HG03575 (cell line): ENCODE data around the gene RPRD1A.
A peak's percentile ranks its signal among the peaks of the same experiment; 100 is the strongest.
"Not testable (repeated sequence)": the region's sequence is repeated elsewhere in the genome, so short reads cannot be mapped to it uniquely, and the experiment has no call there.

Experiments
- ATAC-seq: cut with Tn5 transposase; IDR thresholded peaks from one replicate; pipeline ENCODE4 v1.9.1; 2021; ENCODE audit not compliant: unreplicated experiment, insufficient number of reproducible peaks, low FRiP score; ENCODE audit errors: extremely low read depth

The RPRD1A gene

GRCh38 chr18:36038102-36038663 lies 29.2 kb downstream of the RPRD1A start:
- no peak for ATAC-seq

DNA sequence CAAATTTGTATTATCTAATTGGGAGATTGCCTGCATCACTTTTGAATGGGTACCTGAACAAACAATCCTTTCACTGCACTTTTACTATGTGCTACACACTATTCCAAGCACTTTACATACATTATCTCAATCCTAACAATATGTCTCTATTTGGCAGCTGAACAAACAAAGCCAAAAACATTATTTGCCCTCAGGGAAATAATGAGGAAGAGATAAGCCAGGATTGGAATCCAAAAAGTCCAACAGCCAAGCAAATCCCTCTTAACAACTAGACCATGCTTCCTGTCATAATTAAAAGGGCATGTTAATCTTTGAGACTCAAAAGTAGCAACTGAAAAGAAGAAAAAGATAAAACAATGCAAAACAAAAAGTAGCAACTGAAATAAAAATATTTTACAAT lies 32.1 kb downstream of the RPRD1A start:
- no peak for ATAC-seq

- ATAC-seq, result no peak
These were observed 33.0 kb downstream of the RPRD1A start for GRCh38 chr18:36034299-36034895.

GRCh38 chr18:36031903-36032302 lies 35.5 kb downstream of the RPRD1A start:
- ATAC-seq, result no peak

DNA sequence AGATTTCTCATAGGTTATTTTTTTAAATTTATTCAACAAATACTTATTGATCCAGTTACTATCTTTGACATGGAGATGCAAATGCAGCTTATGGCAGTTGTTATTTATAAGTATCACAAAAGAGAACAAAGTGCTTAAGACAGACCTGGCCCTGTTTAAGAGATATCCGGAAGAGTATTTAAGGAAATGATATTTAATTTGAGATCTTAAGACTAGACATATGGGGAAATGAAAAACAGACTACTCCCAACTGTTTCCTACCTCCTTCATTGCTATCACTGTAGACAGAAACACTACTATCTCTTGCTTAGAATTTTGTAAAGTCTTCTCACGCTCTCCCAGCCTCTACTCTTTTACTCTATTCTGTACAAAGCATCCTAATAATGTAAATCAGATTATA lies 36.0 kb downstream of the RPRD1A start:
- ATAC-seq, result no peak

DNA sequence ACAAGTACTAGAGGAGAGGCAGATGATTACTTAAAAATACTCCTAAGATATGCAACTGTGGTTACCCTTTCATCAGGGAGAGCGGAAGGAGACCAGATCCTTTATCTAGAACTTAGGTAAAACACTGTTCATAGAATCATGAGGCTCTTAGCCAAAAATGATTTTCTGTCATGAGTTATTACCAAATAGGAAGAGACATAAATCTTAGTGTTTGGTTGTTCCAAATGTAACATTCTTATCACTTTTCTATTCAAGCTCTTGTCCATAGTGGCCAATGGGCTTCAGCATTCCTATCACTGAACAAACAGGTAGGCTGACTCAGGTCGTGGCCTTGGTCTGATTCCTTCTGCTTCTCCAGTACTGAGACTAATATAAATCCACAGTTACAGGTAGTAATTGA lies 38.5 kb downstream of the RPRD1A start:
- no peak for ATAC-seq

DNA sequence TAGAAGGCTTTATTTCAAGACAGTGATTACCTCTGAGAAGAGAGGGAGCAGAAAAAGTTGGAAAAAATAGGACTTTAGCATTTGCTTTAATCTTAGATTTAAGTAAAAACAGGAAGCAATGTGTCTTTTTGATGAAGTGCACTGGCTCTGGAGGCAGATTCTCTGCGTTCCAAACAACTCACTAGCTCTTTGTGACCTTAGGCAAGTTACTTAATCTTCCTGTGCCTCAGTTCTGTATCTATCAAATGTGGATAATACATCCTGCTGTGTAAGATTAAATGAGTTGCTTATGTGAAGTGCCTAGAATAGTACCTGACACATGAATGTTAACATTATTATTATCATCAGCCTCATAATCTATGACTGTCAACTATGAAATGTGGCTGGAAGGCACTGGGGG lies 42.3 kb downstream of the RPRD1A start:
- ATAC-seq, result no peak

DNA sequence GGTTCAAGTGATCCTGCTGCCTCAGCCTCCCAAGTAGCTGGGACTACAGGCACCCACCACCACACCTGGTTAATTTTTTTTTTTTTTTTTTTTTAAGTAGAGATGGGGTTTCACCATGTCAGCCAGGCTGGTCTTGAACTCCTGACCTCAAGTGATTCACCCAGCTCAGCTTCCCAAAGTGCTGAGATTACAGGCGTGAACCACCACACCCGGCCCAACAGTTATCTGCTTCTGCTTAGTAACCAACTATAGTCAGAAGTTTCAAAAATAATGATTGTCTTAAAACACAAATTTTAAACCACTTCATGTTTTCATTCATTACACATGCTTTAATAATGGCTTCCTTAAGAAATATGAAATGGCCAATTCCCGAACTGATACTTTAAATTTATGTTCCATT lies 43.1 kb downstream of the RPRD1A start:
- not testable (repeated sequence) for ATAC-seq

GRCh38 chr18:36023336-36023735 lies 44.0 kb downstream of the RPRD1A start:
- no peak for ATAC-seq

DNA sequence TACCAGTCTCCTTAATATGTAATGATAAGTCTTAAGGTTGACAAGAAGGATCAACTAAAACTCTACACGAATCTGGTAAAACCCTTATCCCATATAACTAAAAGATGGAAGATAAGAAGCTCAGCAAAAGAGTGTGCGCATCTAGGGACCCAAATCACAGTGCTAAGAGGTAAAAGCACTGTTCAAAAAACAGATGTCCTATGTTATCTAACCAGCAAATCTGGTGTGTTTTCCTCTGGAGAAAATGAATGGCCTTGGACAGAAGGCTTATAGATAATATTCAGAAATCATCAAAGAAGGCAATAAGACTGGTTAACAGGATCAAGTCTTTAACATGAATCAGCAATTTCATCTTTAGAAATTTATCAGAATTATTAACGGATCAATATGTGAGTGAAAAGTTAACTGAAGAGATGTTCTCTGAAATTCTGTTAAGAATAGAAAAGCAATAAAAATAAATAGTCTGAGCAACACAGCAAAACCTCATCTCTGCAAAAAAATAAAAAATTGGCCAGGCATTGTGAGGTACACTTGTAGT lies 47.1 kb downstream of the RPRD1A start:
- no peak for ATAC-seq

GRCh38 chr18:36017232-36017631 lies 50.1 kb downstream of the RPRD1A start:
- no peak for ATAC-seq

DNA sequence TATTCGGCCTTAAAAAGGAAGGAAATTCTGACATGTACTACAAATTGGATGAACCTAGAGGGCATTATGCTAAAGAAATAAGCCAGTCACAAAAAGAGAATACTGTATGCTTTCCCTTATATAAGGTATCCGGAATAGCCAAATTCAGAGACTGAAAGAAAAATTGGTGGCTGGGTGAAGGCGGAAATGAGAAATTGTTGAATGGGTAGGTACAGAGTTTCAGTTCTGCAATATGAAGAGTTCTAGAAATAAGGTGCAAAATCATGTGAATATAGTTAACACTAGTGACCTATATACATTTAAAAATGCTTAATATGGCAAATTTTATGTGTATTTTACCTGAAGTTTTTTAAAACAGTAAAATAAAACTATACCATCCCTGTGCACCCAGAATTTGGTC lies 51.7 kb downstream of the RPRD1A start:
- peak; percentile 85 for ATAC-seq

DNA sequence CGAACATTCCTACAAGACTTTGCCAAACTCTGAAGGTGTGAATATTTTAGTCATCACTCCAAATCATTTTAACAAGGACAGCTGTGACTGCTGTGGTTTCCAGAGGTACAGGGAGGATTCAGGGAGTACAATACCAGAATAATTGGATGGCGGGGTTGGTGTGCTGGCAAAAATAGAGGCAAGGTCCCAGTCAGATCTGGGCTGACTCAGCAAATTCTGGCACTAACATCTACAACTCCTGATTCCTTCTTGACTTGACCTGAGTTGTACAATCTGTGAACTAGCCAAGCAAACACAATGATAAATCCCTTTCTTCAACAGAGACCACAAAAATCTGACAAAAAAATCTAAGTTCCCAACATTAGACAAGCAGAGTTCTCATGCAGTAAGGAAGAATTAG lies 54.5 kb downstream of the RPRD1A start:
- ATAC-seq, result no peak

DNA sequence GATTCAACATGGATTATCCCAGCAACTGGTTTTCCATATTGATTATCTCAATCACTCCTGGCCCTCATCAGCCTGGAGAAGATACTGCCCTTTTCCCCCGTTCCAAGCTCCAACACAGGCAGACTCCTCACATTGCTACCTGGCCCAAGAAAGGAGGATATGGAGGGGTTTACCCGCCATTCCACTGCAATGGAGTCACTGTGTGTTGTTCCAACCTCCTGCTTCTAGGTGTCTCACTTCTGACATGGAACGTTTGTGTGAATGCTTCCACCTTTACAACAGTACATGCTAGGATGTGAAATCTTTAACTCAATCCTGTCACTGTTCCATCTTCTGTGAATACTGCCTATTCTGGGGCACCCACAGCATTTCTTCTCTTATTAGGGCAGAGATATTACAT lies 58.1 kb downstream of the RPRD1A start:
- ATAC-seq, result no peak

- ATAC-seq, result no peak
These were observed 60.4 kb downstream of the RPRD1A start for GRCh38 chr18:36006997-36007396.

DNA sequence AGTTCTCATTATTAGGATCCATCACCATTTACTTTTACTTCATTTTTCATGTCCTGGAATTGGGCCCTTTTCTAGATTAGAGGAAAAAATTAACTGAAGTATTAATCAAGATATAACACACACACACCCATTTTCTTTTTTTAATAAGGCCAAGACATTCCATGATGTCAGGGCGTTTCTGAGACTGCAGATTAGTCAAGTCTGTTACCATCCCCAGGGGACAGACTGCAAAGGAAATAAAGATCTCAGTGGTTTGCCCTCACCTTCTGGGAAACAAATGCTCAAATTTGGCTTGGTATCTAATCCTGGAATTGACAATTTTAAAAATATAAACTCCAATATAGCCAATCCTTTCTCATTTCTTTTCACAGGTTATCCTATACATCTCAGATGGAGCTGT lies 67.4 kb downstream of the RPRD1A start:
- no peak for ATAC-seq

DNA sequence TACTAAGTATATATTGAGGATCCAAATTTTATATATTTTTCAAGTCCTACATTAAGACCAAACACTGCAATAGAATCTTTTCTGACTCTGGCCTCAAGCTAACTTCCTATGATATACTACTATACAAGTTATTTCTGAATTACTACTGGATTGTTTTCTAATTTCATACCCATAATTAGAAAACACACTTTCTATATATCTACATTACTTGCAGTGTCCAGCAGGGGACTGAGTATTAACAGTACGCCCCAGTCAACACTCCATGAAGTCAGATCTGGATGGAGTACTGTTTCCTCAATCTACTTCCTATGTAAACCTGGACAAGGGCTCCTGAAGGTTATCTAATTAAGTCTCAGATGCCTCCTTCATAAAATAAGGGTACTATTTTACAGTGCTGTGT lies 68.4 kb downstream of the RPRD1A start:
- no peak for ATAC-seq

DNA sequence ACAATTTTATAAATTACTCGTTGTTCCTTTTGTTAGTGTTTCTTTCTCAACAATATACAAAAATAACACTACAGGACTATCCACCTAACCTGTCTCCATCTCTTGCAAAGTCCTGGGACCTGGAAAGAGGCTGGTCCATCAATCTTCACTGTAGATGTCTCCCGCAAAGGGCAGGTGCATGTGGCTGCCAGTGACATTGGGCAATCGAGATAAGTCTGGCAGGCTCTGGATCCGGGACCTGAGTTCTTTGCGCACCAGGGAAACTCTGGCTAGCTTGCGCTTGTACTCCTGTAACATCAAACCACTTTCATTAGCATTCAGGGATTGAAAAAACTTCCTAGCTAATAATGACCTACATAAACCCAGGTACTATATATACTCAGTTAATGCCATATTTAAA lies 74.3 kb downstream of the RPRD1A start:
- ATAC-seq, result no peak

DNA sequence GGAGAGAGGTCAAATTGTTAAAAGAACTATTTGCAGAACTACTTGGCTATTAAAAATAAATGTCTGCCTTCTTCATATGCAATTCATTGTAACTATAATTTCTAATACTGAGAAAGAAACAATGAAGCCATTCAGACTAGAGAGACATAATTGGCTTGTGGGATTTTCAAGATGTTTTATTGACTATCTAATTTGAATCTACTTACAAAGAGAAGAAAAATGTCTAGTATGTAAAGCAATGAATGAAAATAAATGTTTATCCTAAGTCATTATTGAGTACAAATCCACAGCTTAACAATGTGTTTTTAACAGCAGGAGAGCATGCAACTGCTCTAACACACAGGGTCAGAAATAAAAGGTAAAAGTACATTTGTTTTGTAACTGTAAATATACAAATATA lies 75.7 kb downstream of the RPRD1A start:
- ATAC-seq, result no peak

DNA sequence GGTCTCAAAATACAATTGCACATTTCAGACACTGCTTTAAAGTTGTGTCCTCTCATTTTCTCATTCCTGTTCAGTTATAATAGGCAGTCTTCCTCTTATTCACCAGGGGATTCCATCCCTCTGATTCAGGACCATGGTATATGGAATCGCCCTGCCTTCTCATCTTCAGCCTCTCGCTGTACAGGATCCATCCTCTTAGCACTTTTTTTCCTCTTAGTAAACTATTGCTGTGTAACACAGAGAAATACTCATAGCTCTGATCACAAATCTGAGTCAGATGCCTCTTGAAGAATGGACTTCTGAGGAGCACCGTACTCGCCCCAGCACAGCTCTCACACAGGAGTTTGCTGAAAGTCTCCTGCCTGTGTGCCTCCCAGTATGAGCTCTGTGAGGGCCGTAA lies 83.5 kb downstream of the RPRD1A start:
- no peak for ATAC-seq

DNA sequence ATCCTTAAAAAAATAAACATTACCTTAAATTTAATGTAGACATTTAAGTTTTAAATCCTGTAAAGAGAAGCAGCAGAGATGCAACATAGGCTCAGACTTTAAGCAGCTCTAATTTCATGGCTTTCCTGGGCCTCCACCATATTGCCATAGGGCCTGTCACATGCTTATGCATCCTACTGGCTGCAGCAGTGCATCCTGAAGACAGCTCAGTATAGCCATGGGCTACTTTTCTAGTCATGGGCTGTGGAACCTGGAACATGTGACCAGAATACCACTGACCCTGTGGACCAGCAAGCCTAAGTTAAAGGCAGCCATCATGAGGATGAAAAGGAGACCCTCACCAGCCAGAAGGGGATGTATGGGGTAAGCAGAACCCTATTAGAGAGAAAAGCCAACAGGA lies 84.2 kb downstream of the RPRD1A start:
- no peak for ATAC-seq
